SK-N-DZ (cell line): ENCODE data around the gene ELAVL3.
"Not testable (repeated sequence)": the region's sequence is repeated elsewhere in the genome, so short reads cannot be mapped to it uniquely, and the experiment has no call there.

Experiments used
- DNase-seq: peaks from one replicate; pipeline ENCODE4 v3.0.0-alpha.2; 2015; ENCODE audit warnings: low spot score

The ELAVL3 gene

GRCh38 chr19:11458912-11459311, 21.9 kb downstream of the ELAVL3 start:
- DNase-seq = not testable (repeated sequence)

GRCh38 chr19:11458236-11458900, 22.5 kb downstream of the ELAVL3 start:
- DNase-seq = no peak

- no peak for DNase-seq
Measured at GRCh38 chr19:11457831-11458230, 23.0 kb downstream of the ELAVL3 start.

GRCh38 chr19:11457115-11457514, 23.7 kb downstream of the ELAVL3 start:
- DNase-seq = no peak

- no peak for DNase-seq
Measured at GRCh38 chr19:11456659-11457058, 24.2 kb downstream of the ELAVL3 start.

- not testable (repeated sequence) for DNase-seq
Measured at GRCh38 chr19:11455233-11455554, 25.7 kb downstream of the ELAVL3 start.

GRCh38 chr19:11453468-11454341, 27.1 kb downstream of the ELAVL3 start:
- no peak for DNase-seq

GRCh38 chr19:11452620-11453310, 28.1 kb downstream of the ELAVL3 start:
- no peak for DNase-seq

- DNase-seq = no peak
Measured at GRCh38 chr19:11451871-11452619, 28.8 kb downstream of the ELAVL3 start.

- DNase-seq = no peak
Measured at GRCh38 chr19:11451327-11451870, 29.4 kb downstream of the ELAVL3 start.

- no peak for DNase-seq
Measured at GRCh38 chr19:11450570-11451326, 30.1 kb downstream of the ELAVL3 start.

GRCh38 chr19:11448923-11449554, 31.8 kb downstream of the ELAVL3 start:
- no peak for DNase-seq

- DNase-seq = no peak
Measured at GRCh38 chr19:11448410-11448809, 32.4 kb downstream of the ELAVL3 start.

GRCh38 chr19:11447347-11448262, 33.2 kb downstream of the ELAVL3 start:
- DNase-seq = no peak

- DNase-seq = no peak
Measured at GRCh38 chr19:11446652-11447301, 34.1 kb downstream of the ELAVL3 start.

- DNase-seq = no peak
Measured at GRCh38 chr19:11446271-11446651, 34.6 kb downstream of the ELAVL3 start.

- no peak for DNase-seq
Measured at GRCh38 chr19:11445141-11445540, 35.7 kb downstream of the ELAVL3 start.

GRCh38 chr19:11444059-11444458, 36.8 kb downstream of the ELAVL3 start:
- DNase-seq = no peak

GRCh38 chr19:11437955-11438354, 42.9 kb downstream of the ELAVL3 start:
- DNase-seq = no peak
